HL-60 (cell line): Measurements from ENCODE around the gene GJB2.

Experiments
- GABPA ChIP-seq: IDR thresholded peaks from 2 replicates; pipeline ENCODE4 v1.6.1; 2012; ENCODE audit warnings: low read depth
- POLR2AphosphoS5 ChIP-seq: IDR thresholded peaks from 2 replicates; pipeline ENCODE4 v1.6.1; 2012; ENCODE audit warnings: low read depth
- TF ChIP-seq, protein P1 (sequence below): IDR thresholded peaks from one replicate; pipeline ENCODE4 v1.5.1; 2011; ENCODE audit warnings: low read length, control low read depth, inconsistent platforms; ENCODE audit not compliant: insufficient read depth
- TF ChIP-seq, protein P2 (sequence below): IDR thresholded peaks from 2 replicates; pipeline ENCODE4 v1.6.1; 2012; ENCODE audit warnings: low read depth; ENCODE audit not compliant: insufficient replicate concordance

DNA sequence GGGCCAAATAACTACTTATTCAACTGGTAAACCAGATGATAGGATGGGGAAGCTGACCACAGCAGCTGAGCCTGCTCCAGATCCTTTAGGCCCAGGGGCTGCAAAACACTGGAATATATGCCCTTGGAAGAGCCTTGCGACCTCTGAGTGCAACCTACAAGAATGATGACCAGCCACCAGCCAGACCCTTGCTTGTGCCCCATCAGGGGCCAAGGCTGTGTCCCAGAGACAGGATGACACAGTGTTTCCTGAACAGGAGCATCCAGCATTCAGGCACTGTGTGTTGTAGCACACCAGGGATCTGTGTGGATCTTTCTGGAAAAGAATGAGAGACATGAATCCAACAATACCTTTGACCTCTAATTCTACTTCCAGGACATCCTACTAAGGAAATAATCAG lies 46.4 kb downstream of the GJB2 start:
- TF ChIP-seq, protein P1, sequence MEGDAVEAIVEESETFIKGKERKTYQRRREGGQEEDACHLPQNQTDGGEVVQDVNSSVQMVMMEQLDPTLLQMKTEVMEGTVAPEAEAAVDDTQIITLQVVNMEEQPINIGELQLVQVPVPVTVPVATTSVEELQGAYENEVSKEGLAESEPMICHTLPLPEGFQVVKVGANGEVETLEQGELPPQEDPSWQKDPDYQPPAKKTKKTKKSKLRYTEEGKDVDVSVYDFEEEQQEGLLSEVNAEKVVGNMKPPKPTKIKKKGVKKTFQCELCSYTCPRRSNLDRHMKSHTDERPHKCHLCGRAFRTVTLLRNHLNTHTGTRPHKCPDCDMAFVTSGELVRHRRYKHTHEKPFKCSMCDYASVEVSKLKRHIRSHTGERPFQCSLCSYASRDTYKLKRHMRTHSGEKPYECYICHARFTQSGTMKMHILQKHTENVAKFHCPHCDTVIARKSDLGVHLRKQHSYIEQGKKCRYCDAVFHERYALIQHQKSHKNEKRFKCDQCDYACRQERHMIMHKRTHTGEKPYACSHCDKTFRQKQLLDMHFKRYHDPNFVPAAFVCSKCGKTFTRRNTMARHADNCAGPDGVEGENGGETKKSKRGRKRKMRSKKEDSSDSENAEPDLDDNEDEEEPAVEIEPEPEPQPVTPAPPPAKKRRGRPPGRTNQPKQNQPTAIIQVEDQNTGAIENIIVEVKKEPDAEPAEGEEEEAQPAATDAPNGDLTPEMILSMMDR, result no peak
- TF ChIP-seq POLR2AphosphoS5 (no peak), GABPA (no peak)
- TF ChIP-seq, protein P2, sequence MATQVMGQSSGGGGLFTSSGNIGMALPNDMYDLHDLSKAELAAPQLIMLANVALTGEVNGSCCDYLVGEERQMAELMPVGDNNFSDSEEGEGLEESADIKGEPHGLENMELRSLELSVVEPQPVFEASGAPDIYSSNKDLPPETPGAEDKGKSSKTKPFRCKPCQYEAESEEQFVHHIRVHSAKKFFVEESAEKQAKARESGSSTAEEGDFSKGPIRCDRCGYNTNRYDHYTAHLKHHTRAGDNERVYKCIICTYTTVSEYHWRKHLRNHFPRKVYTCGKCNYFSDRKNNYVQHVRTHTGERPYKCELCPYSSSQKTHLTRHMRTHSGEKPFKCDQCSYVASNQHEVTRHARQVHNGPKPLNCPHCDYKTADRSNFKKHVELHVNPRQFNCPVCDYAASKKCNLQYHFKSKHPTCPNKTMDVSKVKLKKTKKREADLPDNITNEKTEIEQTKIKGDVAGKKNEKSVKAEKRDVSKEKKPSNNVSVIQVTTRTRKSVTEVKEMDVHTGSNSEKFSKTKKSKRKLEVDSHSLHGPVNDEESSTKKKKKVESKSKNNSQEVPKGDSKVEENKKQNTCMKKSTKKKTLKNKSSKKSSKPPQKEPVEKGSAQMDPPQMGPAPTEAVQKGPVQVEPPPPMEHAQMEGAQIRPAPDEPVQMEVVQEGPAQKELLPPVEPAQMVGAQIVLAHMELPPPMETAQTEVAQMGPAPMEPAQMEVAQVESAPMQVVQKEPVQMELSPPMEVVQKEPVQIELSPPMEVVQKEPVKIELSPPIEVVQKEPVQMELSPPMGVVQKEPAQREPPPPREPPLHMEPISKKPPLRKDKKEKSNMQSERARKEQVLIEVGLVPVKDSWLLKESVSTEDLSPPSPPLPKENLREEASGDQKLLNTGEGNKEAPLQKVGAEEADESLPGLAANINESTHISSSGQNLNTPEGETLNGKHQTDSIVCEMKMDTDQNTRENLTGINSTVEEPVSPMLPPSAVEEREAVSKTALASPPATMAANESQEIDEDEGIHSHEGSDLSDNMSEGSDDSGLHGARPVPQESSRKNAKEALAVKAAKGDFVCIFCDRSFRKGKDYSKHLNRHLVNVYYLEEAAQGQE, result no peak
